Measurements from ENCODE around the gene KCND3.

- TF ChIP-seq CTCF (IDR thresholded peaks at IDR 0.05) (peak; percentile 62), ZFX (IDR thresholded peaks at IDR 0.05; ENCODE audit: borderline replicate concordance) (no peak)
Observed at GRCh38 chr1:111990878-111991718, 1.6 kb upstream of the KCND3 start.

Measured in 22Rv1 (cell line).